T follicular helper cell (primary cell): ENCODE results near the gene TBX1.
"Not testable (repeated sequence)": the region's sequence is repeated elsewhere in the genome, so short reads cannot be mapped to it uniquely, and the experiment has no call there.

Experiments used
- DNase-seq: peaks from one replicate; pipeline ENCODE4 v3.0.0-alpha.2; 2020; ENCODE audit warnings: low read depth

TBX1 gene

GRCh38 chr22:19765477-19766239 lies 5.1 kb downstream of the TBX1 start:
- no peak for DNase-seq

GRCh38 chr22:19766240-19766510 lies 5.6 kb downstream of the TBX1 start:
- no peak for DNase-seq

- peak; percentile 19 for DNase-seq
Observed at GRCh38 chr22:19766511-19767426, 6.2 kb downstream of the TBX1 start.

DNA sequence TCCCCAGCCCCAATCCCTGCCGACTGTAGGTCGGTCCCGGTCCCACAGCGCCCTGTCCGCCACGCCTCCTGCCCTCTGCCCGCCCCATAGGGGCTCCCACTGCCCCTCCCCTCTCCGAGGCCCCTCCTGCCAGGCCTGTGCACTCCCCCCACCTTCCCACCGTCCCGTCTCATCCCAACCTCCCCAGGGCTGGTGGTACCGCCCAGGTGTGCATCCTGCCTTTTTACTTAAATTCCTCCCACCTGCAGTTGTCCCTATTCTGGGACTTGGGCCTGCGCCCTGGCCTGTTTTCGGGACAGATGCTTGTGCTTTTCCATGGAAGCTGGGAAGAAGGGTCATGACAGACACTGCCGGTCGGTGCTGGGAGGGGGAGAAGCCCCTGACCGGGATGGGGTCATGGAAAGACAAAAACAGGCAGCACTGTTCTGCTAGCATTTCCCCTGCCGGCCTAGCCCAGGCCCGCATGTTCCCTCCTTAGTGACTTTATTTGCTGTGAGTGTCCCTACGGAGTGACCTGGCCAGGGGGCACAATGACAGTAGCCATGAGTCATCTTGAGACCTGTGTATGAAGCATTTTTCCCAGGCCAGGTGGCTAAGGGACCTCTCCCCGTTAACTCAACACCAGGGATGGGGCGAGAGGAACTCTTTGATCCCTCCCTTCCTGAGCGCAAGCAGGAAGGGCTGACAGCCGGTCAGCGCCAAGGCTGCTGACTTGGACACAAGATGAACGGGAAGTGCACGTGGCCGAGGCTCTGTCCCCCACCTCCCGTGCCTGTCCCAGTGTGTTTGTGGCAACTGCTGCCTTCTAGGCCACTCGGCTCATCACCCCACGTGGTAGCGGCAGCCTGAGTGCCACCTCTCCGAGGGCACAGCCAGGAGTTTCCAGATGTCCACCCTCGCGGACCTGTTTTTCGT lies 7.1 kb downstream of the TBX1 start:
- no peak for DNase-seq

- DNase-seq = no peak
Observed at GRCh38 chr22:19769393-19769715, 8.8 kb downstream of the TBX1 start.

DNA sequence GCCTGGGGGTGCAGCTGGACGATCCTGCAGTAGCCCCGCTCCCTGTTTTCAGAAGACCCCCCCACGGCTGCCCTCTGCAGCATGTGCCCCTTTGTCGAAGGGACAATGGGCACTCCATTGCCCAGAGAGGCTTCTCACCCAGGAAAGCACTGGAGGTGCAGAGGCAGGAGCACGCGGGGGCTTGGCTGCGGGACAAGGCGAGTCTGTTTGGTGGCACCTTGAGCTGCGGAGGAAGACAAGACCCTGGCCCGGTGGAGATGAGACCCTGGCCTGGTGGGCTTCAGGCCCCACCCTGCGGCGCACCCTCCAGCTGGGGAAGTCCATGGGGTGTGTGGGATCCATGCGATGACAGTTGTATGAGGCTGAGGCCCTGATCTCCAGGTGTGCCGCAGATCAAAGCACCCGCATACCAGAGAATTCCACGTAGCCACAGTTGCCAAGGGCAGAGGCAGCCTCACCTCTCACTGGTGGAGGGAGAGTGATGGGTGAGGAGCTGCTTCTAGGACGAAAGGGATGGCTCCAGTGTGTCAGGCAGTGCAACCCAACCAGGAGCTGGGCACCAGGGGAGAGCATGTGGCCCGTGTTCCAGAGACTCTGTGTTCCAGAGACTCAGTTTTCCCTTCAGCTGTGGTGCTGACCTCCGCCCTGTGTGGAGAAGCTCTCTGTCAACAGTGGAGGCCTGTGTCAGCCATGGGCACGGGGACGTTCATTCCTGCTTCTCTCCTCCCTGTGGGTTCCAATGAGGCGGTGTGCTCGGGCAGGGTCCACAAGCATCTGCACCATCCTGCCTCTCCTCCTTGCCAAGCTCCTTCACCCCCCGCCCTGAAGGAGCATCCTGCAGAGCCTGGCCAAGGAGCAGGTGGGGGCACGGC lies 10.0 kb downstream of the TBX1 start:
- no peak for DNase-seq

DNA sequence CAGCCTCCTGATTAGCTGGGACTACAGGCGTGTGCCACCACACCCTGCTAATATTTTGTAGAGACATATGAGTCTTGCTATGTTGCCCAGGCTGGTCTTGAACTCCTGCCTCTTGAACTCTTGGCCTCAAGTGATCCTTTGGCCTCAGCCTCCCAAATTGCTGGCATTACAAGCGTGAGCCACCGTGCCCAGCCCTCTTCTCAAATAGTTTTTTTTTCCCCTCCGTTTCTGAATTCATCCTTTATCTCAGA lies 11.8 kb downstream of the TBX1 start:
- DNase-seq = no peak

DNA sequence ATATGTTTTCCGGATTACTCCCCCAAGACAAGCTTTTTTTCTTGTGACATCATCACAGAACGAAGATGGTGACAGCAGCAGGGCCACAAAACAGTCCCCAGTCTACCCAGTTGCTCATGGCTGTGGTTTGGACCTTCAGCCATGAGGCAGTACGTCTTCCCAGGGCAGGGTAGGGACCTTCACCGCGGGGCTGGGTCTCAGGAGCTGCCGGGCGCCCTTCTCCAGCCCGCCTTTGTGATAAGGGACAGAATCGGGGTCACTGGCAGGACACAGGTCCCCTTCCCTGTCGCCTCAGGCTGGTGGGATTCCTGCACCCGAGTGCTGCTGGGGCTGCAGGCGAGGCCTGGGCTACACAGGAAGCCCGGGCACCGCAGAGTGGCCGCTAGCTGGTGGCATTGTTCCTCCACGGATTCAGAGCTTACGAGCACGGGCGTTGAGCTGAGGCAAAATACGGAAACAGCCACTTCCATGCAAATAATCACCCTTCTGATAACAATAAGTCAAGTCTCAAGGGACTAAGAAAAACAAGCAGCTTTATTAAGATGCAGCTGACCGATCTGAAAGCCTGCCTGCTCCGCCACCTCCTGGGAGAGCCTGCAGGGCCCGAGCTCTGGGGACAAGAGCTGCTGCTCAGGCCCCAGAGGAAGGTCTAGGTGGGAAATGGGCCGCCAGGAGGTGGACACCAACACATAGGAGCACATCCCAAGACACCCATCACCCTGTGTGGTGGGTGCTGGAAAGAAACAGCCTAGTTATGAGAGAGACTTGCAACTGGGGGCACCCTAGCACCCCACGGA lies 12.3 kb downstream of the TBX1 start:
- no peak for DNase-seq

DNA sequence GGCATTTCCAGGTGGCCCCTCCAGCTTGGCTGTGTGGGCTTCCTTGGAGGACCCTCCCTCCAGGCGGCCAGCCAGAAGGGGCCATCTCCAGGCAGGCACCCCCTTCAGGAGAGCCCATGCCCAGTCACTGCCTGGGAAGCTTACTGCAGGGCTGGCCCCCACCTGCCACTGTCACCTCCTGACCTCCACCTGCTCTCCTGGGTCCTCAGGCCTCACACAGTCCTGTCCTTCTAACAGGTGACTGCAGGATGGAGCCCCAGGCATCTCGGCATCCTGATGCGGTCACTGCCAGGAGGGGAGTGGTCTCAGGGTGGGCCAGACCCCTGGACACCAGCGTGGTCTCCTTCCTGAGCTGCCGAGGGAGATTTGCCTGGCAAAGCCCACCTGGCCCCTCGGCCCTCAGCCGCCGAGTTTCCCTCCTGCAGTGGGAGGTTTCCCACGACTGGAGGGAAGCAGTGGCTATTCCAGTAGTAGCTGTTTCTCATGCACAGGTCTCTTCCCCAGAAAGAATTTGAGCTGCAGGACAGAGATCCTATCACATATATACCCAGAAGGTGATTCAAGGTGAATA lies 13.0 kb downstream of the TBX1 start:
- no peak for DNase-seq

GRCh38 chr22:19774628-19775027 lies 14.1 kb downstream of the TBX1 start:
- DNase-seq = no peak

DNA sequence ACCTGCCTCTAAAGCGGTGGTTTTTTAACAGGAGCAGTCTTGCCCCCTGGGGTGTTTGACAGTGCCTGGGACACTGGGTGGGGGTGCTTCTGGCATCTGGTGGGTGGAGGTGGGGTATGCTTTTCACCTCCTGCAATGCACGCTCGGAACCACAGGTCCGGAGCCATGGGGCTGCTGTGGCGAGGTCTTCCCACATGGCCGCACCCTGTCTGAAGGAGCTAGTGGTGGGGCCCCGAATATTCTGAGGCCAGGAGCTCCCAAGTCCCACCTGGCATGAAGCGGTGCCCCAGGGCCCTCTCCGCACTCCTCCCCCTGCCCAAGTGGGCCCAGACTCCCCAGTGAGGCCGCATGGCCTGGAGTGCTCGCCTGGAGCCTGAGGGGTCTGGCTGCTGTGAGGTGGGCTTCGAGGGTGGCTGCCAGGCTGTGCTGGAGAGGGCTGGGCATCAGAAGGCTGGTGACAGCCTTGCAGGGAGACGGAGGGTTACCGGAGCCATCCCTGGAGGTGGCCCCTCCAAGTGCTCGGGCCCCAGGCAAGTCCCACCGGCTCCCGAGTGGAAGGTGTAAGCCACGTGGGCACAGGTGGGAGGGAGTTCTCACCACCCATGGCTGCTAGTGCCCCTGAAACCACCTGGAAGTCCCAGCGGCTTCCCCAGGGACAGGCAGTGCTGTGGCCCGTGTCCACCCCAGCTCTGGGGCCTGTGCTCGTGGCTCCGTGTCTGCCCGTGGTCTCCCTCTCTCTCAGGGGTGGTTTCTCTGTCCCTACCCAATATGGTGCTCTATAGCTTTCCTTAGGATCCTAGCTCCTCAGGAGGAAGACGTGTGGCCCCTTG lies 15.1 kb downstream of the TBX1 start:
- no peak for DNase-seq

DNA sequence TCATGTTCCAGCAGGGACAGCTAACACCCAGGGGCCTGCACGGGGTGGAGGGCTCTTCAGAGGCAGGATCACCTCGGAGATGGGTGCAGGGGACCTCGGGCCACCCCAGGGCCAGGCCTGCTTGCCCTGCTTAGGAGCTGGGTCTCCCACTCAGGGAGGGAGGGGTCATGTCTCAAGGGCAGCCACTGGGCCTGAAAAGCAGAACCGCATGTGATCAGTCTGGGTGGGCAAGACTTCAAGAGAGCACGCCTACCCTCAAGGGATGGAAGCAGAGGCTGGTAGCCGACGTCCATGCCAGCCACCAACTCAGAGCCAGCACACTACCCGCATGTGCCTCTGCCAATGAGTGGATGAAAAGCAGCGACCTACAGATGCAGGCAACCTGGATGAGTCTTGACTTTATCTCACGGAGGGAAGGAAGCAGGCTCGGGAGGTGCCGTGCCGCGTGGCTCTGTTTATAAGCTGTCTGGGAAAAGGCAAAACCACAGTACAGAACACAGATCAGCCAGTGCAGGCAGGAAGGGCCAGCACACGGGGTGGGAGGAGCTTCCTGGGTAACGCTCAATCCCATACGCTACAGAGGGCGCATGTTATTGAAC lies 16.0 kb downstream of the TBX1 start:
- DNase-seq = no peak

- DNase-seq = not testable (repeated sequence)
Observed at GRCh38 chr22:19777192-19777591, 16.6 kb downstream of the TBX1 start.

DNA sequence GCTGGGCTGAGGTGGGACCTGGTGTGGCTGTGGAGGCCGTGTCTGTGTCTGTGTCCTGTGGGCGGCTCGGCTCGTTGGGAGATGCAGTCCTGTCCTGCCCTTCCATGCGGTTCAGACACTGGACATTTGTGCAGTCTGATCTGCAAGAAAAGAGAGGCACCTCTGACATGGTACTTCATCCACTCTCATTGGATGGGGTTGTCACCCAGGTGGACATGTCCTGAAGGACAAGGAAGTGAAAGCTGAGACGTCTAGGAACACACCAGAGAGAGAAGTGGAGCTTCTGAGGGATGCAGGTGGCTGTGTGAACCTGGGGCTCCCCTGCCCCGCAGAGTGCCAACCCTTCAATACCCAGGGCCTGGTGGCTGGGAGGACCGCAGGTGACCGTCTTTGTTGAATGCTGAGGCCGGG lies 18.4 kb downstream of the TBX1 start:
- DNase-seq = no peak

DNA sequence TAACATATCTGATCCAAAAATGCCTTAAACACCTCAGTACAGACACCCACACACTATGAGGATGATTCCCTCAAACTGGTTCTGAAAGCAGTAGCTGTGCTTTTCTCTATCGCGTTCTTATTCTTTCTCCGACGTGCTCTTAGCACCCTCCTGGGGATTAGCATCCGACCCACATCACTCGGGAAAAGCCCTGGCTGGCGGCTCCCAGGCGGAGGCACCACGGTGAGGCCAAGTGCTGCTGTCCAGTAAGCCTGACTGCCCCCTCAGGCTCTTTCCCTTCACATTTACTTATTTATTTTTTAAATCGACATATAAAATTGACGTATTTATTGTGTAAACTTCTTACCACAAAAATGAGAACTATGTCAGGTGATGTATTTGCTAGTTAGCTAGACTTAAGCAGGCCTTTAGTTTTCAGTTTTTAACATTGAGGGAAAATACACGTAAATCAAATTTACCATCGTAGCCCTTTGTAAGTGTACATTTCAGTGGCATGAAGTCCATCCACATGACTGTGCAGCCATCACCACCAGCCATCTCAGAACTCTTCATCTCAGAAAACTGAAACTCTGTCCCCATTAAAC lies 19.2 kb downstream of the TBX1 start:
- DNase-seq = no peak

GRCh38 chr22:19782533-19782932 lies 22.0 kb downstream of the TBX1 start:
- DNase-seq = no peak

GRCh38 chr22:19783586-19784383 lies 23.2 kb downstream of the TBX1 start:
- DNase-seq = no peak
